ENCODE data around the gene GBX1. TPM values are rescaled to one million over a fixed set of nuclear protein-coding genes. Genes with fewer than 3 reads are reported as not detected.
A peak's percentile ranks its signal among the peaks of the same experiment; 100 is the strongest.

Gene GBX1
- total RNA-seq, result not detected
- polyA plus RNA-seq, result not detected

DNA sequence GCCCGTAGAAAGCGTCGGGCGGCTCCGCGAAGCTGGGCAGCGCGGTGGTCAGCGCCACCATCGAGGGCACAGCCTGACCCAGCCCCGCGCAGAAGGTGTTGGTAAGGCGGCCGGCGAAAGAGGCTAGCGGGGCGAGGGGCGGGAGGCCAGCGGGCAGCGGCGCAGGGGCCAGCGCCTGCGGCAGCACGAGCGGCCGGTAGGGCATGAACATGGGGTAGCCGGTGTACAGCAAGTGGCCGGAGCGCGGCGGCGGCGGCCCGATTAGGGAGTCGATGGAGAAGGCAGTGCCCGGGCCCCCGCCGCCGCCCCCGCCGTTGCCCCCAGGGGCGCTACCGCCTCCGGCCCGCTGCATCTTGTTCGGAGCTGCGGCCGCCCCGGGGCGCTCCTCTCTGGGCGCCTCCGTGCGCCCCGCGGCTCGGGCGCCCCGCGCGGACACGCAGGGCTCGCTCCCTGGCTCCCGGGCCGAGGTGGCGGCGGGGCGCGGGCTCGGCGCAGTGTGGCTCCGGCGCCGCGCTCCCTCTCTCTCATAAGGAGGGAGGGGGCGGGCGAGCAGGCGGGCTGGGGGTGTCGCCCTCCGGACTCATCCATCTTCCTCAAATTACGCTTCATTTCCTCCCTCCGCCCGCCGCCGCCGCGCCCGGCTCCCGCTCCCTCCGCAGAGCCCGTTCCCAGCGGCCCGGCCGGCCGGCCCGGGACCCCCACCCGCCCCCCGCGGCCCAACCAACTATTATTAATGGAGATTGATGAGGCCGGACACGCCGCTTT, at the start of gene GBX1:
Gene GBX1 (minus strand): TSS at position 498 of the 765 bp plus-strand sequence. CDS start 146 bp downstream, at position 352.
- Mint-ChIP-seq H3K27me3 (peaks cover 42% of the 10 kb centered on the region), H3K27ac (peak within 1 kb of the TSS in 1 of 3 donors; percentile 95), H3K4me1 (peaks cover 0 to 11% (median 6%) of the 10 kb centered on the region in 4 donors), H3K9me3 (peaks cover 0 to 2% (median 0%) of the 10 kb centered on the region in 7 donors), H3K4me3 (peak within 1 kb of the TSS; percentile 34 to 88 (median 82)), H3K36me3 (peaks cover 3% of the 10 kb centered on the region)
- no peak within 1 kb of the TSS for H3K27ac ChIP-seq (ENCODE audit: insufficient read depth, low read length, poor library complexity, severe bottlenecking)
- no peak within 1 kb of the TSS for H3K4me3 ChIP-seq (ENCODE audit: low read depth, low read length)
- no peaks in the 10 kb centered on the region for H3K36me3 ChIP-seq (ENCODE audit: control insufficient read depth, insufficient read depth, low read length)
- no peak for DNase-seq
- peaks cover 57% of the 10 kb centered on the region for H3K27me3 ChIP-seq (ENCODE audit: control insufficient read depth, insufficient read depth, low read length)
- ATAC-seq (ENCODE audit: low read depth in 2 of 2), result no peak
- H3K4me1 ChIP-seq (ENCODE audit: control insufficient read depth, insufficient read depth, low read length, poor library complexity, severe bottlenecking), result peaks cover 19% of the 10 kb centered on the region
- no peaks in the 10 kb centered on the region for H3K9me3 ChIP-seq (ENCODE audit: control insufficient read depth in 2 of 2, low read length in 2 of 2)

DNA sequence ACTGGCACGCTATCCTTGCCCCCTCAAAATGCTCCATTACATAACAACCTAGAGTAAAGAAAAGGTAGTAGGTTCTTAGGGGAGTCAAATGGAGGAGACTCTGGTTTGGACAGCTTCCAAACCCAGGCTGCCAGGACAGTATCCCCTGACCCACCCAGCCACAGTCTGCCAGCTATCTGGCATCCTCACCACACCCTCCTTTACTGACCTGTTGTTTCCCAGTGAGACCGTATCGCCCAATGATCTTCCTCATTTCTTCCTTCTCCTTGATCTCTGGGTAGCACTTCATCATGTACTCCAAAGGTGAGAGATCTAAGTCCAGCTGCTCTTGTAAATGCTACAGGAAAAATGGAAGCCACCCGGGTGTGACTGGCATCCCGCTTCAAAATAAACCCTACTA, 47.9 kb upstream of the GBX1 start:
- Mint-ChIP-seq H3K4me1 (peaks cover 0 to 2% (median under 1%) of the 10 kb centered on the region in 4 donors), H3K9me3 (no peaks in the 10 kb centered on the region), H3K36me3 (peaks cover 35% of the 10 kb centered on the region), H3K4me3 (no peak overlapping the region), H3K27ac (peak overlapping the region in 1 of 3 donors; percentile 87), H3K27me3 (no peaks in the 10 kb centered on the region)
- no peak overlapping the region for H3K4me3 ChIP-seq (ENCODE audit: low read depth, low read length)
- no peaks in the 10 kb centered on the region for H3K9me3 ChIP-seq (ENCODE audit: control insufficient read depth in 2 of 2, low read length in 2 of 2)
- DNase-seq (no peak), ATAC-seq (ENCODE audit: low read depth in 2 of 2) (no peak)
- H3K27ac ChIP-seq (ENCODE audit: insufficient read depth, low read length, poor library complexity, severe bottlenecking), result no peak overlapping the region
- H3K36me3 ChIP-seq (ENCODE audit: control insufficient read depth, insufficient read depth, low read length), result peaks cover 69% of the 10 kb centered on the region
- H3K4me1 ChIP-seq (ENCODE audit: control insufficient read depth, insufficient read depth, low read length, poor library complexity, severe bottlenecking), result no peaks in the 10 kb centered on the region
- H3K27me3 ChIP-seq (ENCODE audit: control insufficient read depth, insufficient read depth, low read length), result no peaks in the 10 kb centered on the region

GRCh38 chr7:151213826-151214225, 46.3 kb upstream of the GBX1 start:
- Histone ChIP-seq H3K4me1 (ENCODE audit: control insufficient read depth, insufficient read depth, low read length, poor library complexity, severe bottlenecking) (no peaks in the 10 kb centered on the region), H3K4me3 (ENCODE audit: low read depth, low read length) (no peak overlapping the region), H3K36me3 (ENCODE audit: control insufficient read depth, insufficient read depth, low read length) (peaks cover 61% of the 10 kb centered on the region), H3K27ac (ENCODE audit: insufficient read depth, low read length, poor library complexity, severe bottlenecking) (no peak overlapping the region), H3K9me3 (ENCODE audit: control insufficient read depth in 2 of 2, low read length in 2 of 2) (no peaks in the 10 kb centered on the region), H3K27me3 (ENCODE audit: control insufficient read depth, insufficient read depth, low read length) (no peaks in the 10 kb centered on the region)
- no peak for ATAC-seq (ENCODE audit: low read depth in 2 of 2)
- H3K27me3 Mint-ChIP-seq, result no peaks in the 10 kb centered on the region
- DNase-seq, result no peak
- no peaks in the 10 kb centered on the region for H3K9me3 Mint-ChIP-seq
- H3K36me3 Mint-ChIP-seq, result peaks cover 31% of the 10 kb centered on the region
- H3K4me1 Mint-ChIP-seq, result no peaks in the 10 kb centered on the region
- no peak overlapping the region for H3K27ac Mint-ChIP-seq
- H3K4me3 Mint-ChIP-seq, result no peak overlapping the region

DNA sequence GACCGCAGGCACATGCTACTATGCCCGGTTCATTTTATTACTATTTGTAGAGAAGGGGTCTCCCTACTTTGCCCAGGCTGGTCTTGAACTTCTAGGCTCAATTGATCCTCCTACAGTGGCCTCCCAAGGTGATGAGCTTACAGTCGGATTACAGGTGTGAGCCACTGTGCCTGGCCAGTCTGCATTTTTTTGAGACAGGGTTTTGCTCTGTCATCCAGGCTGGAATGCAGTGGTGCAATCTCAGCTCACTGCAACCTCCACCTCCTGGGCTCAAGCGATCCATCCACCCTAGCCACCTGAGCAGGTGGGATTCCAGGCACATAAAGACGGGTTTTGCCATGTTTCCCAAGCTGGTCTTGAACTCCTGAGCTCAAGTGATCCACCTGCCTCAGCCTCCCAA, 45.1 kb upstream of the GBX1 start:
- no peak overlapping the region for H3K4me3 ChIP-seq (ENCODE audit: low read depth, low read length)
- peaks cover 3% of the 10 kb centered on the region for H3K4me1 ChIP-seq (ENCODE audit: control insufficient read depth, insufficient read depth, low read length, poor library complexity, severe bottlenecking)
- H3K27ac ChIP-seq (ENCODE audit: insufficient read depth, low read length, poor library complexity, severe bottlenecking), result no peak overlapping the region
- no peak overlapping the region for H3K4me3 Mint-ChIP-seq
- no peaks in the 10 kb centered on the region for H3K9me3 ChIP-seq (ENCODE audit: control insufficient read depth in 2 of 2, low read length in 2 of 2)
- H3K4me1 Mint-ChIP-seq, result peaks cover 0 to 6% (median 4%) of the 10 kb centered on the region in 4 donors
- H3K27me3 Mint-ChIP-seq, result no peaks in the 10 kb centered on the region
- H3K9me3 Mint-ChIP-seq, result no peaks in the 10 kb centered on the region
- DNase-seq (no peak), ATAC-seq (ENCODE audit: low read depth in 2 of 2) (no peak)
- H3K36me3 Mint-ChIP-seq, result peaks cover 19% of the 10 kb centered on the region
- H3K27ac Mint-ChIP-seq, result no peak overlapping the region
- H3K27me3 ChIP-seq (ENCODE audit: control insufficient read depth, insufficient read depth, low read length), result no peaks in the 10 kb centered on the region
- peaks cover 49% of the 10 kb centered on the region for H3K36me3 ChIP-seq (ENCODE audit: control insufficient read depth, insufficient read depth, low read length)

- Histone ChIP-seq H3K27me3 (ENCODE audit: control insufficient read depth, insufficient read depth, low read length) (no peaks in the 10 kb centered on the region), H3K36me3 (ENCODE audit: control insufficient read depth, insufficient read depth, low read length) (peaks cover 37% of the 10 kb centered on the region), H3K4me1 (ENCODE audit: control insufficient read depth, insufficient read depth, low read length, poor library complexity, severe bottlenecking) (peaks cover 16% of the 10 kb centered on the region), H3K27ac (ENCODE audit: insufficient read depth, low read length, poor library complexity, severe bottlenecking) (no peak overlapping the region), H3K9me3 (ENCODE audit: control insufficient read depth in 2 of 2, low read length in 2 of 2) (no peaks in the 10 kb centered on the region), H3K4me3 (ENCODE audit: low read depth, low read length) (no peak overlapping the region)
- H3K36me3 Mint-ChIP-seq, result peaks cover 19% of the 10 kb centered on the region
- ATAC-seq (ENCODE audit: low read depth in 2 of 2) (no peak), DNase-seq (no peak)
- H3K27ac Mint-ChIP-seq, result peak overlapping the region in 2 of 3 donors; percentile 20 to 44
- H3K27me3 Mint-ChIP-seq, result peaks cover 6% of the 10 kb centered on the region
- H3K4me1 Mint-ChIP-seq, result peaks cover 10 to 18% (median 15%) of the 10 kb centered on the region in 4 donors
- no peaks in the 10 kb centered on the region for H3K9me3 Mint-ChIP-seq
- H3K4me3 Mint-ChIP-seq, result no peak overlapping the region
These were observed 43.8 kb upstream of the GBX1 start for GRCh38 chr7:151211155-151211772.

DNA sequence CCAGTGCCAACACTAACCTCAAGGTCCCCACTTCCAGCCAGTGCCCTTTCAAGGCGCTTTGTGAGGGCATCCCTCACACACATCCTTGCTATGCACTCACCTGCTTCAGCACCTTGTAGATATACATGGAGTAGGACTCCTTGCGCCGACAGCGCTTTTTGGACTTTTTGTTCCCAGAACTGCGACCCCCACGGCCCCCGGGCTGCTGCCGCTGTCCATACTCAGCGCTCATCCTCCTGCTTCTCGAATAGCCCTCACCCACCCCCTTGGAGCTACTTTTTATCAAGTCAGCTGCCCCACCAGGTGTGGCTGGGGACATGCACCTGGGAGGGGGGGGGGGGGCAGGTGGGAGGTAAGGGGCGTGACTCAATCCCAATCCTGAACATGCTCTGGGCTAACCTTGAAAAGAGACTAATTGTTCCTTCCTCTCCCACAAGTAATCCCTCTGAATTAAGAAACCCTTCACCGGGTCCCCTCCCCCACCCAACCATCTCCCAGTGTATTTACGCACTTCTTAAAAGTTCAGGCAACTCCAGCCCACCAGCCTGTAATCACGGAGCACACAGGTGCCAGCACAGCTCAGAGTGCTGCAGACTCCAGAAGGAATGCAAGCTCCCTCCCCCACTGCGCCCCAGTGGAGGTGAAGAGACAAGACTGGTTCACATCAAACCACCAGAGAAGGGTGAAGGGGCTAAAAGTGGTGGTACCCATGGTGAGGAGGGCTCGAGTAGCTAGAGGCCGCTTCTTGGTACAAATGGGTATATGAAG, 42.8 kb upstream of the GBX1 start, which contains the start of gene H2BK1:
Gene H2BK1 (minus strand): TSS at position 402 of the 768 bp plus-strand sequence. CDS start 170 bp downstream, at position 232.
- H3K27me3 Mint-ChIP-seq, result peaks cover 6% of the 10 kb centered on the region
- ATAC-seq (ENCODE audit: low read depth in 2 of 2), result no peak
- peaks cover 10 to 22% (median 17%) of the 10 kb centered on the region in 4 donors for H3K4me1 Mint-ChIP-seq
- H3K4me3 ChIP-seq (ENCODE audit: low read depth, low read length), result no peak within 1 kb of the TSS
- H3K9me3 Mint-ChIP-seq, result no peaks in the 10 kb centered on the region
- peak within 1 kb of the TSS in 2 of 4 donors; percentile 9 to 23 for H3K4me3 Mint-ChIP-seq
- no peak within 1 kb of the TSS for H3K27ac ChIP-seq (ENCODE audit: insufficient read depth, low read length, poor library complexity, severe bottlenecking)
- no peaks in the 10 kb centered on the region for H3K9me3 ChIP-seq (ENCODE audit: control insufficient read depth in 2 of 2, low read length in 2 of 2)
- H3K27ac Mint-ChIP-seq, result peak within 1 kb of the TSS in 1 of 3 donors; percentile 44
- peaks cover 27% of the 10 kb centered on the region for H3K36me3 ChIP-seq (ENCODE audit: control insufficient read depth, insufficient read depth, low read length)
- H3K4me1 ChIP-seq (ENCODE audit: control insufficient read depth, insufficient read depth, low read length, poor library complexity, severe bottlenecking), result peaks cover 16% of the 10 kb centered on the region
- no peaks in the 10 kb centered on the region for H3K27me3 ChIP-seq (ENCODE audit: control insufficient read depth, insufficient read depth, low read length)
- H3K36me3 Mint-ChIP-seq, result peaks cover 15% of the 10 kb centered on the region
- DNase-seq, result no peak

- ATAC-seq (ENCODE audit: low read depth in 2 of 2) (no peak), DNase-seq (no peak)
- H3K4me3 ChIP-seq (ENCODE audit: low read depth, low read length), result no peak overlapping the region
- Mint-ChIP-seq H3K27me3 (peaks cover 6% of the 10 kb centered on the region), H3K36me3 (peaks cover 10% of the 10 kb centered on the region), H3K27ac (no peak overlapping the region), H3K9me3 (no peaks in the 10 kb centered on the region), H3K4me1 (peaks cover 10 to 22% (median 17%) of the 10 kb centered on the region in 4 donors), H3K4me3 (no peak overlapping the region)
- H3K27ac ChIP-seq (ENCODE audit: insufficient read depth, low read length, poor library complexity, severe bottlenecking), result no peak overlapping the region
- no peaks in the 10 kb centered on the region for H3K27me3 ChIP-seq (ENCODE audit: control insufficient read depth, insufficient read depth, low read length)
- H3K36me3 ChIP-seq (ENCODE audit: control insufficient read depth, insufficient read depth, low read length), result peaks cover 20% of the 10 kb centered on the region
- no peaks in the 10 kb centered on the region for H3K9me3 ChIP-seq (ENCODE audit: control insufficient read depth in 2 of 2, low read length in 2 of 2)
- H3K4me1 ChIP-seq (ENCODE audit: control insufficient read depth, insufficient read depth, low read length, poor library complexity, severe bottlenecking), result peaks cover 16% of the 10 kb centered on the region
These were observed 42.1 kb upstream of the GBX1 start for GRCh38 chr7:151209588-151209987.
